GM12872 (cell line): ENCODE measurements around the gene EEF2.

Experiments
- CTCF ChIP-seq: IDR thresholded peaks from 3 replicates; pipeline ENCODE4 v1.5.1; 2011; ENCODE audit warnings: low read depth, mild to moderate bottlenecking, low read length, moderate library complexity; ENCODE audit not compliant: insufficient read depth

Gene EEF2

GRCh38 chr19:3936506-3937442, 48.5 kb downstream of the EEF2 start:
- TF ChIP-seq CTCF, result no peak

GRCh38 chr19:3932931-3933810, 52.1 kb downstream of the EEF2 start, which contains the start of gene NMRK2:
Gene NMRK2 (plus strand): TSS chr19:3933069. CDS start chr19:3933672, 603 bp downstream.
- no peak for TF ChIP-seq CTCF

- TF ChIP-seq CTCF, result no peak
Measured at GRCh38 chr19:3931041-3931440, 54.2 kb downstream of the EEF2 start.
